HG03045 (cell line): ENCODE measurements around the gene ITGA11.
A peak's percentile ranks its signal among the peaks of the same experiment; 100 is the strongest.

Experiments used
- ATAC-seq: cut with Tn5 transposase; IDR thresholded peaks from one replicate; pipeline ENCODE4 v1.9.1; 2021; ENCODE audit warnings: mild to moderate bottlenecking, moderate library complexity; ENCODE audit not compliant: unreplicated experiment

The ITGA11 gene

DNA sequence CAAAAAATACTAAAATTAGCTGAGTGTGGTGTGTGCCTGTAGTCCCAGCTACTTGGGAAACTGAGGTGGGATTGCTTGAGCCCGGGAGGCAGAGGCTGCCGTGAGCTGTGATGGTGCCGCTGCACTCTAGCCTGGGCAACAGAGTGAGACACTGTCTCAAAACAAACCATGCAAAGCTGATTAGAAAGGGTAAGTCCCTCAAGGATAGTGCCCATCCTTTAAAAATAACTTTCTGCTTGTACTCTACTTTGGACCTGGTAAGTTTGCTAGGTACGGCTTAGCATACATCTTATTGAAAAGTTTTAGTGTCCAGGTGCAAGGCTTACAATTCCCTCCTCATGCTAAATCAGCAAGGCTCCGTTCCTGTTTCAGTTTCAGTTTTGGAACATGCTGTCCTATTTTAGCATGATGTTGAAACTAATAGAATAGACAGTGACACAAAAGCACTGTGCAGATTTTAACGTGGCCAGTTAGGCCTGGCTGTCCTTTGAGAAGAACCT lies 133.0 kb downstream of the ITGA11 start:
- peak; percentile 77 for ATAC-seq

DNA sequence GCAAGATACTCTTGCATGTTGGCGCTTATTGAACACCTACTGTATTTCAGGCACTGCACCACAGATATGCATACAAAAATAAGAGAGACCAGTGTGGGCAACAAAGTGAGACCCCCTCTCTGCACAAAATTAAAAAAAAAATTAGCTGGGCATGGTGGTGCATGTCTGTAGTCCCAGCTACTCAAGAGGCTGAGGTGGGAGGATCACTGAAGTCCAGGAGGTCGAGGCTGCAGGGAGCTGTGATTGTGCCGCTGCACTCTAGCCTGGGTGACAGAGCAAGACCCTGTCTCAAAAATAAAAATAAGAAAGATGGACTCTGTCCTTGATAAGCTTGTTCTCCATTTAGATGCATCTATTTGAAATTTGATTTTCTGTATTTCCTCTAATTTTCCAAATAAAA lies 133.6 kb downstream of the ITGA11 start:
- no peak for ATAC-seq

DNA sequence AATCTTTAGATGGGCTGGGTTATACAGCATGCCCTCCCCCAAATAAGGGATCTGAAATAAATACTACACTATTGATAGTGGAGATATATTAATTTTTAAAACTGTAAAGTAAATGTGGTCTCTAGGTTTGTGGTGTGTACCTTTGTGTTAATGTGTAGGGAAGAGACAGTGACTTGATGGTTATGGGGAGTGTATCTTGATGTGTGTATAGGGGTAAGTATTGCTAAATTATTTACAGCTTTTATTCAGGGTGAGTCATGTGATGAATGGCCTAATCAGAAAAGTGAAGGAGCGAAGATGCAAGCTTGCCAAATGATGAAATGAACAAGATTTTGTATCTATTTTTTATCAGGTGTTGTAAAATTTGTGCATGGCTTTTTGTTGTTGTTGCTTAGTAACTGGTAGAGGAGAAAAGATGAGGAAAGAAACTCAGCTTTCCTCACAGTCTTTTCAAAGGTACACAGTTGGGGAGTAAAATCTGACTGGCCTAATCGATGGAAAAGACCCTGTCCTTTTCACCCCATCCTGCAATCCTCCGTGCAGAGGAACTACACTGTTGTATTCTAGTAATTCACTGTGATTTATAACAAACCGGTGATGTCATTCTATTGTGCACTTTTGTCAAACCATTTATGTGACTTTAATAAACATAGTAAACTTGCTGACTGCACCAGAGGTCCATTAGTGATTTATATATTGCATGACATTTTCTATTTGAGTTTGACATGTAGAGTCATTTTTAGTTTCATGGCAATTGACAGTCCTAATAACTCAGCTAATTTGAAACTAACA lies 136.8 kb downstream of the ITGA11 start:
- ATAC-seq, result no peak

DNA sequence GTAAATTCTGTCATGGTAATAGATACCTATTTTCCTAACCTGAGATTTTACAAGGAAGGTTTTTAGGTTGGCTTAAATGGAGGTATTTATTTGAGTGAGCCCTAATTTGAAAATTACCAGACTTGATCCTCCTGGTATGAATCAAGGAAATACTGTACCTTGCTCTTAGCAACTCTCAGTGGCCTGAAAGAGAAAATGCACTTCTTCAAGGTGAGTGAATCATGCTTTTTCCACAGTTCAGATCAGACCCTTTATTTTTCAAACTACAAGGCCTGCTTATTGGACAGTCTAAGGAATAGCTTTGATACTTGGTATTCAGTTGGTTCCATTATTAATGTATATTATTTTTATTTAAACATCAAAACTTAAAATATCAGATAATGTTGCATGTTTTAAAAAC lies 139.0 kb downstream of the ITGA11 start:
- no peak for ATAC-seq

DNA sequence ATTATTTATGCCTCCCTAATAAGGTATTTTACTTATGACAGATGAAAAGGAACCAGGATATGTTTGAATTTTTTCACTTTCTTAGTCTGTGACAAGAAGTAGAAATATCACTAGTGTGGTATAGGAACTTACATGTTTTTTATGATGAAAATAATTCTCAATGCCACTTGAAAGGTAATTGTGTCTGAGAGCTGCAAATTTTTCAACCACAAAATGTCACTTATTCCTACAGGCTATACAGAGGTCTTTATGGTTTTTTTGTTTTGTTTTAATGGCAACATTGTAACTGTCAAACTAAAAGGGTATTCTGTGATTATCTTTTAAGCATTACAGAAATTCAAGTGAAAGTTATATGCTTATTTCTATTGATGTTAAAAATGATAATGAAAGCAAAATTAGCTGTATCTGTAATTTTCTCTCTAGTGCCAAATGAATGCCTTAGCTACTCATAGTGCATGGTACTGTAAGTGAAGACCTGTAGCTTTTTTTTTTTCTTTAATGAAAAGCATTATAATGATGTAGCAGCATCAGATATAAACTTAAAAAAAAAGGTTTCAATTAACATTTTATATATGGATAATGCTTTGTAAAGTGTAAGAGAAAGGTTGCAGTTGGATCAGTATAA lies 139.7 kb downstream of the ITGA11 start:
- no peak for ATAC-seq

DNA sequence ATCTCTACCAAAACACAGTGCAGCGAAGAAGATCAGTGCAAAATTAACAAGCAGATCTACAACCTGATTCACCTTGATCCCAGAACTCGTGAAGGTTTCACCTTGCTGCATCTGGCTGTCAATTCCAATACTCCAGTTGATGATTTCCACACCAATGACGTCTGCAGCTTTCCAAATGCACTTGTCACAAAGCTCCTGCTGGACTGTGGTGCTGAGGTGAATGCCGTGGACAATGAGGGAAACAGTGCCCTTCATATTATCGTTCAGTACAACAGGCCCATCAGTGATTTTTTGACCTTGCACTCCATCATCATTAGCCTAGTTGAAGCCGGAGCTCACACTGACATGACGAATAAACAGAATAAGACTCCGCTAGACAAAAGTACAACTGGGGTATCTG lies 141.2 kb downstream of the ITGA11 start:
- ATAC-seq, result no peak

DNA sequence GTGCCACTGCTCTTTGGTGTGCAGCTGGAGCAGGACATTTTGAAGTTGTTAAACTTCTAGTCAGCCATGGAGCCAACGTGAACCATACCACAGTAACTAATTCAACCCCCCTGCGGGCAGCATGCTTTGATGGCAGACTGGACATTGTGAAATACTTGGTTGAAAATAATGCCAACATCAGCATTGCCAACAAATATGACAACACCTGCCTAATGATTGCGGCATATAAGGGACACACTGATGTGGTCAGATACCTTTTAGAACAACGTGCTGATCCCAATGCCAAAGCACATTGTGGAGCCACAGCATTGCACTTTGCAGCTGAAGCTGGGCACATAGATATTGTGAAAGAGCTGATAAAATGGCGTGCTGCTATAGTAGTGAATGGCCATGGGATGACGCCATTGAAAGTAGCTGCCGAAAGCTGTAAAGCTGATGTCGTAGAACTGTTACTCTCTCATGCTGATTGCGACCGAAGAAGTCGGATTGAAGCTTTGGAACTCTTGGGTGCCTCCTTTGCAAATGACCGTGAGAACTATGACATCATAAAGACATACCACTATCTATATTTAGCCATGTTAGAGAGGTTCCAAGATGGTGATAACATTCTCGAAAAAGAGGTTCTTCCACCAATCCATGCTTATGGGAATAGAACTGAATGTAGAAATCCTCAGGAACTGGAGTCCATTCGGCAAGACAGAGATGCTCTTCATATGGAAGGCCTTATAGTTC lies 142.2 kb downstream of the ITGA11 start:
- ATAC-seq, result no peak

DNA sequence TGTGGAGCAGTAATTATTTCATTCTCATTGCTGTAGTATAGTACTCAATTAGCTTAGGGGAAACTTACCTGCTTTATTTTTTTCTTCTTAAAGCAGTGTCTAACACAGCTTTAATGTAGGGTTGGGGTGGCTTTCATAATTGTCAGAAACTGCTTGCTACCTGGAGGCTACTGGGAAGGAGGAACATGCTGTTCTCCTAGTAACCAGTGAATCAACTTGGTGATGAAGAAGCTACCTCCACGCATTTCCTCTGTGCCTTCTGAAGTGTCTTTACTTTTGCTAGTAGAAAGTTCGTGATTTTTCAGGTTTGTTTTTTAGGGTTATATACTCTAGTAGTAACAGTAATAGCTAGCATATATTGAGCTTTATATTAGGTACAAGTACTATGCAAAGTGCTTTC lies 142.9 kb downstream of the ITGA11 start:
- ATAC-seq, result no peak

DNA sequence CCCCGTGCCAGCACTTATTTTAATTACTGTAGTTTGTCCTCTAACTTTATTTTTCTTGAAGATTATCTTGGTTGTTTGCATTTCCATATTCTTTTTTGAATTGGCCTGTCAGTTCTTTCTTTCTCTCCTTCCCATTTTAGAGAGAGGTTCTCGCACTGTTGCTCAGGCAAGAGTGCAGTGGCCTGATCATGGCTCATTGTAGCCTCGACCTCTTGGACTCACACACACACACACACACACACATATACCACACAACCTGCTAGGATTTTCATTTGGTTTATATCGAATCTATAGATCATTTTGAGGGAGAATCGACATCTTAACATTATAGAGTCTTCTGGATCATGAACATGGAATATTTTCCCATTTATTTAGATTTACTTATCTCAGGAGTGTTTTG lies 145.7 kb downstream of the ITGA11 start:
- no peak for ATAC-seq

DNA sequence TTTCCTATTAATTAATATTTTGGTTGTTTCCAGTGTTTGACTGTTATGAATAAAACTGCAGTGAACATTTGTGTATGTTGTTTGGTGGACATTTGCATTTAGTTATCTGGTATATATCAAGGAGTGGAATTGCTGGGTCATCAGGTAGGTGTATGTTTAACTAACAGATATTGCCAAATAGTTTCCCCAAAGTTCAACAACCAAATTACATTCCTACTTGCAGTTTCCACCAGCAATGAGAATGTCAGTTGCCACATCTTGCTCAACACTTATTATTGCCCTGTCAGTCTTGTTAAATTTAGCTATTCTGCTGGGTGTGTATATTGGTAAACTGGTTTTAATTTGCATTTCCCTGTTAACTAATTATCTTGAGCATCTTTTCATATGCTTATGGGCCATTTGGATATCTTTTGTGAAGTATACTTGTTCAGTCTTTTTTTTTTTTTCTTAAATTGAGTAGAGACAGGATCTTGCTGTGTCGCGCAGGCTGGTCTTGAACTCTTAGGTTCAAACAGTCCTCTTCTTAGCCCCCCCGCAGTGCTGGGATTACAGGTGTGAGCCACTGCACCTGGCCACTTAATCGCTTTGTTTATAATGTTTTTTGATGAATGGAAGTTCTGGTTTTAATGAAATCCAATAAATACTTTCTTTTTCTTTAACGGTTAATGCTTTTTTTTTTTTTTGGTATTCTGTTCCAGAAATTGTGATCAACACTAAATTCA lies 146.5 kb downstream of the ITGA11 start:
- ATAC-seq, result no peak

DNA sequence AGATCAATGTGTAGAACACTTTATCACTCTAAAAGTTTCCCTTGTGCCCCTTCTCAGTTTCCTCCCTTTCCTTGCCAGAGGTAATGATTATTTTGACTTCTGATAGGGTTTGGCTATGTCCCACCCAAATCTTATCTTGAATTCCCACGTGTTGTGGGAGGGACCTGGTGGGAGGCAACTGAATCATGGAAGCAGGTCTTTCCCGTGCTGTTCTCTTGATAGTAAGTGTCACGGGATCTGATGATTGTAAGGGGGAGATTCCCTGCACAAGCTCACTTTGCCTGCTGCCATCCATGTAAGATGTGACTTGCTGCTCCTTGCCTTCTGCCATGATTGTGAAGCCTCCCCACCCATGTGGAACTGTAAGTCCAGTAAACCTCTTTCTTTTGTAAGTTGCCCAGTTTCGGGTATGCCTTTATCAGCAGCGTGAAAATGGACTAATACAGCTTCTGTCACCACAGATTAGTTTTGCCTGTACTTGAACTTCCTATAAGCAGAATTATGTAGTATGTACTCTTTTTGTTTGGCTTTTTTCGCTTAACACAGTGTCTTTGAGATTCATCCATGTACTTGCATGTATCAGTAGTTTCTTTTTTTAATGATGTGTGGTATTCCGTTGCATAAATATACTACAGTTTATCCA lies 147.2 kb downstream of the ITGA11 start:
- no peak for ATAC-seq

DNA sequence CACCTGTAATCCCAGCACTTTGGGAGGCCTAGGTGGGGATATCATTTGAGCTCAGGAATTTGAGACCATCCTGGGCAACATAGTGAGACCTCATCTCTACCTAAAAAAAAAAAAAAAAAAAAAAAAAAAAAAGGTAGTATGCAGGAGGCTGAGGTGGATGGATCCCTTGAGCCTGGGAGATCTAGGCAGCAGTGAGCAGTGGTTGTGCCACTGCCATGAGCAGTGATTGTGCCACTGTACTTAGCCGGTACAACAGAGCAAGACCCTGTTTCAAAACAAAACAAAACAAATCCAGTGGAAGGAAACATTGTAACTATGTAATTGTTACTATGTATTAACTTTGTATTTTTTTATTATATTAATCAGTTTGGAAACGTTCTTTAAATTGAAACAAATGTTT lies 148.6 kb downstream of the ITGA11 start:
- ATAC-seq, result no peak

DNA sequence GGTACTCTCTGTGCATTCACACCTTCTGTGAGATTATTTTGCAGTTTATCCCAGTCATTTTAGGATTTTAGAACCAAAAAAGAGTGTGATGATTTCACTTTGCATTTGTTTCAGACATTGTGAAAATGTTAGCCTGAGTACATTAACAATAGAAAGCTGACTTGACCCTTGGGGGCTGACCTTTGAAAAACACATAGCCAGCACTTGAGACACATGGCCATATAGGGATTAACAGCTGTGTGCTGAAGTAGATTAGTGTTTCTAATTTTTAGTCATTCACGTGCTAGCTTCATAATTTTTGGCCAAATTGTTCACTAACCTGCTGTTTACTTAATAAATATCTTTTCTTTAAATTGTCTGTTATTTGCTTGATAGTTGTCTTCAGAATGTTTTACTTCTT lies 151.0 kb downstream of the ITGA11 start:
- no peak for ATAC-seq

DNA sequence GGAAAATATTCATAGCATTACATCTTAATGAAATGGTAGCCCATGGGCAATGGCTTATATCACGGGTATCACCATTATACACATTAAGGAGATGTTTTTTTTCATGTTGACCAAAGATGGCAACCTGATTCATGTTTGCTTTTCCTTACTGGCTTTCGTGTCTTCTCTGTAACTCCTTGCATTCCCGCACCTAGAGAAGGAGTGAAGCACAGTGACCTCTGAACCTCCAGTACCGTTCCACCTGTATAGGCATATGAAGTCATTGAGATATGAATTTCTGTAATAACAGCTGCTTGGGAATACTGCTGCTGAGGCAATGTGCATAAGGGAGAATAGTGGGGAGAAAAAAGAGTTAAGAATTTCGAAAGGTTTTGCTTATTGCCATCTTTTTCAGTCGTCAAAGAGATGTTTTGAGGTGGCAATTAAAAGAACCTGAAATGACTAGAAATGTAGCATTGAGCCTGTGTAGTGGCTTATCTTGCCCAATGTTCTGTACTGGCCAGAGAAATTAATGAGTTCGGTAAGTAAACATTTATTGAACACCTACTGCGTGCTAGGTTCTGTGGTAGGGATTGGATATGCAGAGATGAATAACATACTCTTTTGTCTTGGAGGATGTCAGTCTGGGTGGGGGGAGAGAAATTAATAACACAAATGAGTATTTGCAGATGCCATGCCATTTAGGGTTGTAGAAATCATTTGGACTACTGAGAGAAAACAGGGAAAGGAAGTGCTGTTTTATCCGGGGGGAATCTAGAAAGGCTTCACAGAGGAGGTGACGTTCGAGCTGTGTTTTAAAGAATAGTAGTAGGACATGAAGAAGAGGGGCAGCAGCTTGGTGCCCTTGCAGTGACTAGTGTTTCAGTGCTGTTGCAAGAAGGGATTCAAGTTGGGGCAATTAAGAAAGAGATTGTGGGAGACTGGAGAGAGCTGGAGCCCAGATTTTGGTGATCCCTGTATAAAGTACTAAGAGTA lies 151.9 kb downstream of the ITGA11 start:
- no peak for ATAC-seq

DNA sequence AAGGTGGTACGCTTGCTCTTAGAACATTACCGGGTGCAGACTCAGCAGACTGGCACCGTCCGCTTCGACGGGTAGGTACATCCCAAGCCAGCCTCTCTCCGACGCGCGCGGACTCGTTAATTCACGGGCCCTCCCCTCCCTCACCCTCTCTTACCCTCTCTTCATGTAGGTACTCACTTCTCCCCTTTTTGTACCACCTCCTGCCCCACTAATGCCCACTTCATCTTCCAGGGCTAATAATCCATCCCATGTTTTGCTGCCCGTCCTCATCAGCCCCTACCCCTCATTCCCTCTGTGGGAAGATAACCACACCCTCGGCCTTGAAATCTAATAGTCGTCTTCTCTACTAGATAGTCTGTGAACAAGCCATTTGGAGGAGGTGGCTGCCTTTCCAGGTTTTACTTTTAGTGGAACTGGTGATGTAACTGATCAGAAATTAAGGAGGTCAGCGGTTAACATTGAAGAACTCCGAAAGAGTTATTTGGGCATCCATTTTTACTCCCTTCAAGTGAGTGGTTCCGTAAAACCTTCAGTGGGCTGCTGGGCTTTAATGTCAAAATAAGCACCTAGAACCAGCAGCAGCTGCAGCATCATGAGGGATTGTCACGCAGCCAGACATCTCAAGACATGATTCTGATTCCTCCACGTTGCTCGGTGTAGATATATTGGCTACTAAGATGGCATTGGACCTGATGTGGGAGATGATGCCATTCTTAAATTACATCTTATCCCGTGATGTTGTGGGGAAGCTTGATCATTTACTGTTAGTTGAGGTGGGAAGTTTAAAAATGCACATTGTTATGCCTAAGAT lies 153.2 kb downstream of the ITGA11 start:
- no peak for ATAC-seq

DNA sequence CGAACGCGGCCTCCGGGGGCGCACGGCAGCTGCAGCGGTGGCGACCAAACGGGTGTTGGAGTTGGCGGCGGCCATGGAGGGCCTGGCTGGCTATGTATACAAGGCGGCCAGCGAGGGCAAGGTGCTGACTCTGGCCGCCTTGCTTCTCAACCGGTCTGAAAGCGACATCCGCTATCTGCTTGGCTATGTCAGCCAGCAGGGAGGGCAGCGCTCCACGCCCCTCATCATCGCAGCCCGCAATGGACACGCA lies 153.7 kb downstream of the ITGA11 start:
- ATAC-seq, result no peak

DNA sequence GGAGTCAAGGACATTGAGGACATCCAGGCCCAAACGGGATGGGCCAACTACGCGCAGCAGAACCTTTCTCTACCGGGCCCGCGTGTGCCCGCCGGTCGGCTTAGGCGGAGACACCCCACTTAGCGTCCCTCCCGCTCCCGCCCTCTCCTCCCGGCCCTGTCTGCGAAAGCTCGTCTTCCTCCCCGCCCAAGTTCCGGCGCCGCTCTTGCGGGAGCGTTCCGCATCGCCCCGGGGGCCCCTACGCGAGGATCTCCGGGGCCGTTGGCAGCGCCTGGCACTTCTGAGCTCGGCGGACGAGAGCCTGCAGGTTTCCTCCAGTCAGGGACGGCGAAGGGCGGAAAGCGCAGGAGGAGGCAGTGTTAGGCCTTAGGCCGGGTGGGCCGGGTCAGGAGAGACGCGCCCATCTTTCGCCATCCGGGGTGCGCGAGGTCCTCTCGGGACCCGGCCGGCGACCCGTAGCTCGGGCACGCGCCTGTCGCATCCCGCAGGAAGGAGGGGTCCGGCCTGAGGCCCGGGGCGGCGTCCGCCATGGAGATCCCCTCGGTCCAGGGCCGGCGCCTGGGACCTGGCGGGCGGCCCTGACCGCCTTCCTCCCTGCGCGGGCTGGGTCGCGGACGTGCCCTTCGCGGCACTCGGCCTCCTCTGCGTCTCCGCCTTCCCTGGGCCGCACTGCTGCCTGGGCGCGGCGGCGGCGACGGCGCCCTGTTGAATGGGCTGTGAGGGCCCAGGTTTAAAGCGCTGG lies 154.2 kb downstream of the ITGA11 start, which contains the start of gene FEM1B:
FEM1B (plus strand) TSS at position 143 of the 742 bp plus-strand sequence. CDS start 673 bp downstream, outside the sequence.
- ATAC-seq, result peak; percentile 78

DNA sequence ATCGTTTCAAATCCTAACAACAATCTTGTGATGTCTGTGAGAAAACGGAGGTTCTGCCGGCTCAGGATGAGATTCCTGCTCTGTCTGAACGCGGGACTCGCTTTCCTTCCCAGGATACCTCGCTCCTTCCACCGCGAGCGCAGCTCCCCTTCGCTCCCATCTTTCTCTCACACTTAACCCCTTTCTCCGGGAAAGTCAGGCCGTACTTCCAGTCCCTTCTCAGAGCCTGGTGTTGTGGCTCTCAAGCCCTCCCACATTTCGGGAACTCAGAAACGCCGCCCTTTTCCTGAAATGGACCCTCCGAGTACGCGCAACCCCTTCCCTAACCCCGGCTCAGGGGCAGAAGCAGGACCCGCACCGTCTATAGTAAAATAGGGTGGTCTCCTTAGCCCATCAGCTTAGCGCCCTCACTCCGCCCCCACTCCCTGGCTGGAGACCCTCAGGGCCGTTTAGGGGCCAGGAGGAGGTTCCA lies 154.8 kb downstream of the ITGA11 start:
- peak; percentile 9 for ATAC-seq
